Activated naive CD4-positive, alpha-beta T cell treated with anti-CD3 and anti-CD28 coated beads for 36 hours (primary cell): ENCODE data around the gene CCDC9B. TPM values are rescaled to one million over a fixed set of nuclear protein-coding genes. Genes with fewer than 3 reads are reported as not detected.

ENCODE experiments used
- CTCF ChIA-PET: fragments of 350-600 bp; sonication (Branson Sonifier 250); formaldehyde crosslinking; loops from one replicate; lab custom pipeline; 2021; ENCODE audit warnings: antibody characterized with exemption; lab: Charles Lee
- DNase-seq: peaks from one replicate; pipeline ENCODE4 v3.0.0-alpha.2; 2020
- H3K27ac Mint-ChIP-seq: one replicate; pipeline ENCODE4 v1.8.0; 2021; ENCODE audit warnings: mild to moderate bottlenecking, mixed read lengths
- H3K27me3 Mint-ChIP-seq: one replicate; pipeline ENCODE4 v1.8.0; 2021; ENCODE audit warnings: low read depth, mixed read lengths
- H3K36me3 Mint-ChIP-seq: one replicate; pipeline ENCODE4 v1.8.0; 2021; ENCODE audit warnings: low read depth, mixed read lengths
- H3K4me1 Mint-ChIP-seq: one replicate; pipeline ENCODE4 v1.8.0; 2021; ENCODE audit warnings: low read depth, mixed read lengths
- H3K4me3 Mint-ChIP-seq: one replicate; pipeline ENCODE4 v1.8.0; 2021; ENCODE audit warnings: mild to moderate bottlenecking, moderate library complexity, mixed read lengths
- H3K9me3 Mint-ChIP-seq: one replicate; pipeline ENCODE4 v1.8.0; 2021; ENCODE audit warnings: mixed read lengths
- intact Hi-C: fragments of 100-400 bp; cut with micrococcal nuclease; formaldehyde crosslinking; loops from one replicate; pipeline ENCODE4 v1.15.1; 2023
- total RNA-seq, 2 experiments: library from RNA; stranded (reverse); gene quantifications; one replicate each; pipeline ENCODE4 v1.2.3, GENCODE V29; 2021

CCDC9B gene
- total RNA-seq, 2 experiments from 2014 or later: 1.9 to 2.2 TPM

GRCh38 chr15:40302288-40302886 is 38.4 kb downstream of the CCDC9B start:
- peaks cover 2% of the 10 kb centered on the region for H3K9me3 Mint-ChIP-seq
- no peaks in the 10 kb centered on the region for H3K27me3 Mint-ChIP-seq
- intact Hi-C loops: no loop called here
- CTCF ChIA-PET: interaction anchor here (3.2 to 16.7 kb wide), 2 partner anchors 9 to 28 kb away, joined by 15 to 365 read pairs; no protein-coding TSS in a partner anchor
- no peak overlapping the region for H3K4me3 Mint-ChIP-seq
- peaks cover 27% of the 10 kb centered on the region for H3K36me3 Mint-ChIP-seq
- no peak for DNase-seq
- H3K27ac Mint-ChIP-seq: no peak overlapping the region
- H3K4me1 Mint-ChIP-seq: peaks cover 14% of the 10 kb centered on the region

GRCh38 chr15:40301467-40302179 is 39.1 kb downstream of the CCDC9B start:
- Mint-ChIP-seq H3K9me3 (peaks cover 2% of the 10 kb centered on the region), H3K27ac (no peak overlapping the region), H3K27me3 (no peaks in the 10 kb centered on the region), H3K4me3 (no peak overlapping the region), H3K36me3 (peaks cover 27% of the 10 kb centered on the region), H3K4me1 (peaks cover 13% of the 10 kb centered on the region)
- CTCF ChIA-PET: interaction anchor here (0.6 to 16.7 kb wide), 5 partner anchors 10 to 159 kb away, joined by 4 to 365 read pairs (median 4); no protein-coding TSS in a partner anchor
- no peak for DNase-seq
- intact Hi-C loops: no loop called here

GRCh38 chr15:40300771-40301170 is 40.0 kb downstream of the CCDC9B start:
- Mint-ChIP-seq H3K27ac (no peak overlapping the region), H3K4me1 (peaks cover 6% of the 10 kb centered on the region), H3K4me3 (no peak overlapping the region), H3K9me3 (peaks cover 2% of the 10 kb centered on the region), H3K36me3 (peaks cover 27% of the 10 kb centered on the region), H3K27me3 (no peaks in the 10 kb centered on the region)
- CTCF ChIA-PET: interaction anchor here (0.6 to 3.2 kb wide), 4 partner anchors 10 to 44 kb away, joined by 3 to 15 read pairs (median 4); no protein-coding TSS in a partner anchor
- intact Hi-C loops: no loop called here
- no peak for DNase-seq

- Mint-ChIP-seq H3K4me1 (peaks cover 5% of the 10 kb centered on the region), H3K27me3 (no peaks in the 10 kb centered on the region), H3K36me3 (peaks cover 27% of the 10 kb centered on the region), H3K4me3 (no peak overlapping the region), H3K9me3 (peaks cover 2% of the 10 kb centered on the region), H3K27ac (no peak overlapping the region)
- DNase-seq: no peak
- intact Hi-C loops: no loop called here
- CTCF ChIA-PET: interaction anchor here (0.6 to 3.2 kb wide), 3 partner anchors 11 to 25 kb away, joined by 3 to 15 read pairs (median 4); no protein-coding TSS in a partner anchor
Observed at GRCh38 chr15:40300367-40300766, 40.4 kb downstream of the CCDC9B start.

- no peak overlapping the region for H3K4me3 Mint-ChIP-seq
- no peaks in the 10 kb centered on the region for H3K4me1 Mint-ChIP-seq
- no peak overlapping the region for H3K27ac Mint-ChIP-seq
- peaks cover 2% of the 10 kb centered on the region for H3K9me3 Mint-ChIP-seq
- intact Hi-C loops: no loop called here
- H3K36me3 Mint-ChIP-seq: peaks cover 23% of the 10 kb centered on the region
- DNase-seq: no peak
- H3K27me3 Mint-ChIP-seq: no peaks in the 10 kb centered on the region
- CTCF ChIA-PET: interaction anchor here (1.1 to 1.7 kb wide), 2 partner anchors 19 to 24 kb away, joined by 3 to 10 read pairs; no protein-coding TSS in a partner anchor
Observed at GRCh38 chr15:40298216-40298935, 42.4 kb downstream of the CCDC9B start.

- Mint-ChIP-seq H3K4me3 (no peak overlapping the region), H3K27ac (no peak overlapping the region), H3K36me3 (peaks cover 23% of the 10 kb centered on the region), H3K4me1 (no peaks in the 10 kb centered on the region), H3K9me3 (peaks cover 2% of the 10 kb centered on the region), H3K27me3 (no peaks in the 10 kb centered on the region)
- intact Hi-C loops: no loop called here
- DNase-seq: no peak
- CTCF ChIA-PET: interaction anchor here (1.0 to 1.1 kb wide), 2 partner anchors 12 to 18 kb away, joined by 3 read pairs; no protein-coding TSS in a partner anchor
Observed at GRCh38 chr15:40297356-40297755, 43.4 kb downstream of the CCDC9B start.

GRCh38 chr15:40296561-40297230 is 44.0 kb downstream of the CCDC9B start:
- intact Hi-C loops: no loop called here
- Mint-ChIP-seq H3K4me3 (no peak overlapping the region), H3K4me1 (no peaks in the 10 kb centered on the region), H3K27me3 (no peaks in the 10 kb centered on the region), H3K27ac (no peak overlapping the region), H3K36me3 (peaks cover 21% of the 10 kb centered on the region), H3K9me3 (peaks cover 2% of the 10 kb centered on the region)
- no peak for DNase-seq
- CTCF ChIA-PET: interaction anchor here (1.0 kb wide), 2 partner anchors 13 to 14 kb away, joined by 3 read pairs; no protein-coding TSS in a partner anchor

GRCh38 chr15:40295877-40296560 is 44.7 kb downstream of the CCDC9B start:
- intact Hi-C loops: no loop called here
- CTCF ChIA-PET: interaction anchor here (1.0 to 1.7 kb wide), 4 partner anchors 14 to 21 kb away, joined by 3 to 8 read pairs (median 4); no protein-coding TSS in a partner anchor
- no peaks in the 10 kb centered on the region for H3K4me1 Mint-ChIP-seq
- H3K36me3 Mint-ChIP-seq: peaks cover 17% of the 10 kb centered on the region
- H3K27ac Mint-ChIP-seq: no peak overlapping the region
- H3K9me3 Mint-ChIP-seq: peaks cover 2% of the 10 kb centered on the region
- no peaks in the 10 kb centered on the region for H3K27me3 Mint-ChIP-seq
- no peak for DNase-seq
- no peak overlapping the region for H3K4me3 Mint-ChIP-seq

GRCh38 chr15:40295297-40295696 is 45.4 kb downstream of the CCDC9B start:
- Mint-ChIP-seq H3K27me3 (no peaks in the 10 kb centered on the region), H3K4me1 (no peaks in the 10 kb centered on the region), H3K27ac (no peak overlapping the region), H3K9me3 (no peaks in the 10 kb centered on the region), H3K36me3 (peaks cover 12% of the 10 kb centered on the region), H3K4me3 (no peak overlapping the region)
- no peak for DNase-seq
- intact Hi-C loops: no loop called here
- CTCF ChIA-PET: interaction anchor here (1.0 to 1.7 kb wide), 3 partner anchors 14 to 21 kb away, joined by 4 to 8 read pairs (median 4); no protein-coding TSS in a partner anchor

GRCh38 chr15:40293905-40294895 is 46.5 kb downstream of the CCDC9B start:
- Mint-ChIP-seq H3K27me3 (no peaks in the 10 kb centered on the region), H3K4me1 (no peaks in the 10 kb centered on the region), H3K27ac (no peak overlapping the region), H3K9me3 (no peaks in the 10 kb centered on the region), H3K4me3 (no peak overlapping the region), H3K36me3 (peaks cover 4% of the 10 kb centered on the region)
- CTCF ChIA-PET: interaction anchor here (1.1 to 1.7 kb wide), 4 partner anchors 13 to 17 kb away, joined by 3 to 7 read pairs (median 4); partner anchors contain the start of gene PLCB2
- DNase-seq: no peak
- intact Hi-C loops: no loop called here
